OCI-LY7 (cell line): Measurements from ENCODE around the gene CISD2.

Experiments used
- EZH2phosphoT487 ChIP-seq: fragments of 200-600 bp; sonication (generic); IDR thresholded peaks from 2 replicates; pipeline ENCODE4 v1.6.1; 2018; ENCODE audit warnings: low read depth, borderline replicate concordance, mild to moderate bottlenecking, mixed run types, antibody characterized with exemption, low read length, moderate library complexity, mixed read lengths
- TF ChIP-seq, protein P1 (sequence below): fragments of 200-600 bp; sonication (generic); conservative IDR thresholded peaks from 2 replicates; pipeline ENCODE4 v1.5.1; 2014; ENCODE audit warnings: mild to moderate bottlenecking, antibody characterized with exemption, low read length, moderate library complexity, mixed read lengths

DNA sequence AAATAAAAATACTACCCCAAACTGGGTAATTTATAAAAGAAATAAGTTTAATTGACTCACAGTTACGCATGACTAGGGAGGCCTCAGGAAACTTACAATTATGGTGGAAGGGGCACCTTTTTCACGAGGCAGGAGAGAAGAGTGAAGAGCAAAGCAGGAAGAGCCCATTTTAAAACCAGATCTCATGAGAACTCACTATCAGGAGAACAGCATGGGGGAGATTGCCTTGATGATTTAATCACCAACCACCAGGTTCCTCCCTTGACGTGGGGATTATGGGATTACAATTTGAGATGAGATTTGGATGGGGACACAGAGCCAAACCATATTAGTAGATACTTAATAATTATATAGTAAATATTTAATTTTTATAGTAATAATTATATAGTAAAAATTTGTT is 10.1 kb downstream of the CISD2 start:
- TF ChIP-seq, protein P1, sequence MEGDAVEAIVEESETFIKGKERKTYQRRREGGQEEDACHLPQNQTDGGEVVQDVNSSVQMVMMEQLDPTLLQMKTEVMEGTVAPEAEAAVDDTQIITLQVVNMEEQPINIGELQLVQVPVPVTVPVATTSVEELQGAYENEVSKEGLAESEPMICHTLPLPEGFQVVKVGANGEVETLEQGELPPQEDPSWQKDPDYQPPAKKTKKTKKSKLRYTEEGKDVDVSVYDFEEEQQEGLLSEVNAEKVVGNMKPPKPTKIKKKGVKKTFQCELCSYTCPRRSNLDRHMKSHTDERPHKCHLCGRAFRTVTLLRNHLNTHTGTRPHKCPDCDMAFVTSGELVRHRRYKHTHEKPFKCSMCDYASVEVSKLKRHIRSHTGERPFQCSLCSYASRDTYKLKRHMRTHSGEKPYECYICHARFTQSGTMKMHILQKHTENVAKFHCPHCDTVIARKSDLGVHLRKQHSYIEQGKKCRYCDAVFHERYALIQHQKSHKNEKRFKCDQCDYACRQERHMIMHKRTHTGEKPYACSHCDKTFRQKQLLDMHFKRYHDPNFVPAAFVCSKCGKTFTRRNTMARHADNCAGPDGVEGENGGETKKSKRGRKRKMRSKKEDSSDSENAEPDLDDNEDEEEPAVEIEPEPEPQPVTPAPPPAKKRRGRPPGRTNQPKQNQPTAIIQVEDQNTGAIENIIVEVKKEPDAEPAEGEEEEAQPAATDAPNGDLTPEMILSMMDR, result no peak
- TF ChIP-seq EZH2phosphoT487, result no peak
